GM19455 (cell line): ENCODE data around the gene TMEM229B.

ENCODE experiments used
- ATAC-seq: cut with Tn5 transposase; IDR thresholded peaks from one replicate; pipeline ENCODE4 v1.9.1; 2021; ENCODE audit not compliant: unreplicated experiment

Gene TMEM229B

DNA sequence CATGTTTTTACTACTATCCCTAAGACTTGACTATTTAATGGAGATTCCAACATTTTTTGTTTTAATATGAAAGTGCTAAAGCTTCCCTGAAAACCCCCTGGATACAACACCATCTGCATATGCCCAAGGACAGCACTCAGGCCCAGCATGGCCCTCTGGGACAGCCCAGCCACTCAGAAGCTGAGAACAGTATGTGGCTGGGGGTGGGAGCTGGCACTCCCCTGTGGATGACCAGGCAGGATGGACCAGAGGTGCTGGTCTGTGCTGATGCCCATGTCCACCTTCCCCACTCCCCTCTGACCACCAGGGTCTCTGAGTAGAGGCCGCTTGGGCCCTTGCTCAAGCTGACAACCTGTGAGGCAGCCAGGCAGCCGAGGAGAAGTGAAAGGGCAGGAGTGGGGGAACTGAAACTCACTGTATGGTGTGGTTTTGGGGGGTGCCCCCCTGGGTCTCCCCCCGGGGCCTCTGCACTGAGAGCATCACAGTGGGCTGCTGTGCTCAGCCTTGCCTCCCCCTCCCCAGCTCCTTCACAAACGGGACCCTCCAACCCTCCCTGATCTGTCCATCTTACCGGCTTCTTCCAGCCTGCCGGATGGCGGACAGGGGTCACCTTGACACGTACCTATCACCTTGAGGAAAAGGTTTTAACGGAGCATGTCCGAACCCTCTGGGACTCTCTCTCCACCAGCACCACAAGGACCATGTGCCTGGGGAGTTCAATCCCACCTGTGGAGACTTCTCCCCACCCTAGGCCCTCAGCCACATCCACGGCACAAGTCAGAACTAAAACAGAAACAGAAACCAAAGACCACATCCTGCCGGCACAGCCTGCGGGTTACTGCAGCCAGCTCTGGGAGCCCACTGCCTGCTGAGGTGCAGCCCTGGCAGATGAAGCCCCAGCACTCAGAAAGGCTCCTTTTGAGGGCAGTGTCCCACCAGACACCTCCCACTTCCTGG is at the start of gene TMEM229B:
TMEM229B (minus strand) TSS at position 785 of the 957 bp plus-strand sequence. CDS start 14,798 bp downstream, outside the sequence.
- peak; percentile 92 for ATAC-seq

DNA sequence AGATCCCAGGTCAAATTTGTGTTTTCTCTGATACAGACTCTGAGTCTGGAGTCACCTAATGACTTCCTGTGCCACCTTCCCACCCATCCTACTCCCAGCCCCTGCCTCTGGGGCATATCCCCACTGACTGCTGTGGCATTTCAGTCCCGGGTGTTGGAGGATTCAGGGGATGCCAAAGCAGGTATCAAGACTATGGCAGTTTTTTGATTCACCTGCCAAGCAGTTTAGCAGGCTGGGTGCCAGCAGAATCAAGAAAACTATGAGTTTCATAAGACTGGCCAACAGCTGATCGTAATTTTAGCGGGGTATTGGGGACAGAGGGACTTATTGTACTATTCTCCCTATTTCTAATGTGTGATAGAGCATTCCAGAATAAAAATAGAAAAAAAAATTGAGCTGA is 49.2 kb upstream of the TMEM229B start:
- ATAC-seq: no peak

DNA sequence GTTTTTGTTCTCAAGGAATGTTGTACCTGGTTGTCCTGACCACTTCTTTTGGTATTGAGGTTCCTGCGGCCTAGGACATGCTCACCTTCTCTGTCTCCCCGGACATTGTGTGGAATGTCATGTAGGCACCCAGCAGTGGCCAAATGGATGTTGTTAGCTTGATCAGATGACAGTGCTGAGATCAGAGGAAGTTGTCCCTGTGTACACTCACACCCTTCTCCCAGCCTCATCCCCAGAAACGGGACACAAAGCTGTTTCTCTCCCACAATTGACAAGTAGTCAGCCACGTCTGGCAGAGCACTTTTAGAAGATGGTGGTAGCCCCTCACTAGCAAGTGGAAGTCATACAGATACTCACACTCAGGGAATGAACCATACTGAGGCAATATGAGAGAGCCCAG is 47.6 kb upstream of the TMEM229B start:
- no peak for ATAC-seq

DNA sequence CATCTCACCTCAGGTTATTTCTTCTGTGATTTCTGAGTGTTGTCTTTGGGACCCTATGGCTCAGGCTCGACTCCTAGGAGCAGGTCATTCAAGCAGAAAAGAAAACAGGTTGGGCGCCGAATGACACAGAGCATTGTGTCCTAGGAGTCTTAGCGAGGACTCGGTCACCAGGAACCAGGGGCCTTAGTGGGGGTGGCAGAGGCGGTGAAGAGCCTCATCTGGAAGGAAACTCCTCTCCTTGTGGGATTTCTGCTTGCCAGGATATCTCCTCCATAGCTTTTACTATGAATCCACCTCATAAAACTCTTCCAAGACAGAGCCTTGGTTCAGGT is 45.2 kb upstream of the TMEM229B start:
- no peak for ATAC-seq

DNA sequence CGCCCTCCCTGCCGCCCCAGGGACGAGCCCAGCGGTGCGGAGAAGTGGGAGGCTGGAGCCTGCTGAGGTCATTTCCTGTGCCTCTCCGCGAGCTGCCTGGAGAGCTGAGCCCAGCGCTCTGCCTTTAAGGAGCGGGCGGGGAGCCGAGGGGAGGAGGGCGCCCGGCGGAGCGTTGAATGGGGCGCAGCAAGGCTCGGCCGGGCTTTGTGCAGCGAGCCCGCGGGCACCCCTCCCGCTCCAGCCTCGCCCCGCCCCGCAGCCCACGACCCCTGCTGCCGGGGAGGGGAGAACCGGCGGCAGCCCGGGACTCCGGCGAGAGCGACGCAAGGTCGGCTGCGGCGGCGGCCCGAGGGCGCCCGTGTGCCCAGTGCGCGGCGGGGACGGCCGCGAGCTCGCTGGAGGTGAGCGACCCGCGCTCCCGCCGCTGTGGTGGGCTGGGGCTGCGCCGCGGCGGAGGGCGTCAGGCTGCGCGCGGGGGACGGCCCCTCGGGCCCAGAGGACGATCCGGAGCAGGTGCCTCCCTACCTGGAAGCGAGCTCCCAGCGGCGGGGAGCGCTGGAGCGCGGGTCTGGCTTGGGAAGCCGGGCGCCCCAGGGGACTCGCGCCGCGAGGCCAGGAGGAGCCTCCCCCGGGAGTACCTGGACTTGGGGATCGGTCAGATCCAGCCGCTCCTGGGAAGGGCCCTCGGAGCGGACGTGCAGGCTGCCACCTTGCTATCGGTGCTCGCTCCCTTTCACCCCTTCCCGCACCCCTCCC is 44.7 kb upstream of the TMEM229B start, which contains the start of gene PLEKHH1:
PLEKHH1 (plus strand) TSS at position 293 of the 756 bp plus-strand sequence. CDS start 8,578 bp downstream, outside the sequence.
- ATAC-seq: no peak

DNA sequence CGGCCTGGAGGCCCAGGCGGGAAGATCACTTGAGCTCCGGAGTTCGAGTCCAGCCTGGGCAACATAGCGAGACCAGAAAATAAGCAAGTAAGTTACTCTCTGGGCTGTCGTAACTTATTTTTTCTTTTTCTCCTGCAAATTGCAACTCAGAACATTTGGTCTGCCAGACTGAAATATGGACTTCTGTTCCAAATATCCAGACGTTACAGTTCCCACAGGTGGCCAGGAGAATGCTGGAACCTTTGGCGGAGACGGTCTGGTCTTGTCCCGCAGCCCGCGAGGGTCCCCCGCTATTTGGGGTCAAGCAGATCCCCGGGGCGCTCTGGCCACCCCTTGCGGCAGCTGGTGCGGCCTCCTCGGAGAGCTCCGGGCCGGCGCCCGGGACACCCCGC is 44.1 kb upstream of the TMEM229B start:
- ATAC-seq: no peak

DNA sequence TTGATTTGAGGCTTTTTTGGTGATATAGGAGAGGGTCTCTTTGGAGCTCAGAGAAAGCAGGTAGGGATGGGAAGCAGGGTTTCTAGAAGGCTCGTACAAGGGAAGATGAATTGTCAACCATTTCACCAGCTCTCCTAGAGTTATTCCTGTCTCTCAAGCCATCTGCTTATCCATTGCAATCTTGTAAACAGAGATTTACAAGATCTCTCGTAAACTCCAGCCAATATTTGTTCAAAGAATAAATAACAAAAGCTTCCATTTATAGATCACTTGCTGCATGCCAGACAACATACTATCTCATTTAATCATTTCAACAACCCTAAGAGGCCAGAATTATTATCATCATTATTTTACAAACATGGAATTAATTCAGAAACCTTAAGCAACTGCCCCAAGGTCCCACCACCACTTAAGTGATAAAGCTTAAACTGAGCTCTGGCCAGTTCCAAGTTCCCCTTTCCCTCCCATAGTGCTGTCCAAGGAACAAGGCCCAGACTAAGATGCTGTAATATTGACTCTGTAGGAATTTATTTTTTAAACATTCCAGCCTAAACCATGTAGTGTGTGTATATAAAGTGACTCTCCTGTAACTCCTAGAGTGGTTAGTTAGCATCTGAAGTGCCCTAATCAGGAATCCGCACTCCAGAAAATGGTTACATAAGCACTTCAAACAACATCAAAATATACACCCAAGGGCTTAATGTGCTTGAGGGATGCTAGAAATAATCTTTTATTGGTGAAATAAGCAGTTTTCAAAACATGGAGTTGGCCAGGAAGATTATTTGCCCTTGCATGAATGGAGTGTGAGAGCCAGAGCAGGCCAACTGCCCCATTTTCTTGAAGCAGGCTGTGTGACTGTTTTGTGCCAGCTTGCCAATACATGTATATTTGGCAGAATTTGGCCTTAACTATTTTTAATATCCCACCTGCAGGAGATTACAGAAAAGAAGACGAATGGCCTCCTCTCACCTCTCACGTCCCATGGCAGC is 41.7 kb upstream of the TMEM229B start:
- no peak for ATAC-seq

DNA sequence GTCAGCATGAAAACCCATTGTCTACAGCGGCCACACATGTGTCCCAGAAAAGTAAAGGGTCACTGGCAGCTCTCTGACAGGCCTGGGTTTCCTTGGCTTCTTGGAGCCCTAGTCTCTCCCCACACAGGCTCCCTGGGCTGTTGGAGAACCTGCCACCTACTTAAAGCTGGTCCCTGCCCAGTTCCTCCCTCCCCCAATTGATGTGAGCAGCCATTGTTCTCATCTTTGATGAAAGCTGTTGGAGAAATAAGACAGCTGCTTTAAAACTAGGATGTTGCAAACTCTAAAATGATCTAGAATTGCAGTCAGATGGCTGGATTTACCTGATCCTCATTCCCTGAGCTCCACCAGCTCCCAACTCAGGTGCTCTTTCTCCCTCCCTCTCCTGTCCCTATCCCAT is 39.8 kb upstream of the TMEM229B start:
- ATAC-seq: no peak

DNA sequence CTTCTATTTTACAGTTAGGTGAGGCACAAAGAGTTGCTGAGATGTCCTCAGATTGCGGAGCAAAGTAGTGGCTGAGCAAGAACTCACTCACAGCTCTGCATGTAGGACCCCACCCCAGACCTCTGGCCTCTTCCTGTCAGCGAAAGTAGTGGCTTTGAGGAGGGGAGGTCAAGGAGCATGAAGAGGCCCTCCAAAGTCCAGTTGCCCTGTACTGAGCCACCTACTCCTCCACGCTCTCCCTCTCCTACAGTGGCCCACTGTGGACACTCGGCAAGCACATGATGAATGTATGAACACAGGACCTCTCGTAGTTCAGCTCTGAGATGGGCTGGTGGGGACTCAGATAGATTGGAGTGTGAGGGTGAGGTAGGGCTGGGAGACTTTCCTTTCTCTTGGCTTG is 39.2 kb upstream of the TMEM229B start:
- ATAC-seq: no peak

DNA sequence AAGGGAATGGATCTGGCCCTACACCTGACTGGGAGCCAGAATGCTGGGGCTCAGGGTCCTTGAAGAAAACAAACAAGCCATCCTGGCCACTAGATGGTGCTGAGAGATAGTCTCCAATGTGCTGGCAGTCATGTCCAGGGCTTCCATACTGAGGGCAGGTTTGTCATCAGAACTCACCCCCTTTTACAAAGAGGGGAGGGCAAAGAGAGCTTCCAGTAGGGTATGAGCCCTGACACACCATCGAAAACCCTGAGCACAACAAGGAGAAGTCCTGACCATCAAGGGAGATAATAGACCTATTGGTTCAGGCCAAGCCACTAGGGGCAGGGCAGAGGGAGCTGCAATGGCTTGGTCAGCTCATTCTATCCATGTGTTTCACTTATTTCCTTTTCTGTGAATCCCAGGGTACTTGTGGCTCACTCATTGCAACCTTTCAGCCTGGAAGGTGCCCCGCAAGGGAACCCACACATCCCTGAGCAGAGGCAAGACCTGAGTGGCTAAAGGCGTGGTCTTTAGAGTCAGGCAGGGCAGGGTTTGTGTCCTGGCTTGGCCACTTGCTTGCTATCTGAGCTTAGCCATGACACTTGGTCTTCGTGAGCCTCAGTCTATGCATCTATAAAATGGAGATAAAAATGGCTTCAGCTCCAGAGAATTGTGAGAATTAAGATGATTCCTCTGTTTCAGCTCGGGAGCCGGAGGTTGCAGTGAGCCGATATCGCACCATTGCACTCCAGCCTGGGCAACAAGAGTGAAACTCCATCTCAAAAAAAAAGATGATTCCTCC is 38.3 kb upstream of the TMEM229B start:
- ATAC-seq: no peak

DNA sequence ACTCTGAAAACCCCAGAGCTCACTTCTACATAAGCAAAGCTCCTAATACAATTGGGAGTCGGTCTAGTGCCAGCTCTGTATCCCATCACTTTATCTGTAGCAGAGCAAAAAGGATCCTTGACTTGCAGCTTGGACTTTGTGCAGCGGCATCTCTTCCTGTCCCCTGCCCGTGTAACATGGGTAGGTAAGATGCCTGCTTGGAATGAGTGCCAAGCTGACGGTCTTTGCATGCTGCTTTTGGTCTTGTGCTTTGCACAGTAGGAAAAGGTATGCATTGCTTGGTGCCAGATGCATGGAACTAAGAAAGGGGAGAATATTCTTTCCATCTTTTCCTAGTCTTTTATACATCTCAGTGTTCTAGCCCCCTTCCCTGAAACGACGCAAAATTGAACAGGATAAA is 37.7 kb upstream of the TMEM229B start:
- ATAC-seq: no peak

DNA sequence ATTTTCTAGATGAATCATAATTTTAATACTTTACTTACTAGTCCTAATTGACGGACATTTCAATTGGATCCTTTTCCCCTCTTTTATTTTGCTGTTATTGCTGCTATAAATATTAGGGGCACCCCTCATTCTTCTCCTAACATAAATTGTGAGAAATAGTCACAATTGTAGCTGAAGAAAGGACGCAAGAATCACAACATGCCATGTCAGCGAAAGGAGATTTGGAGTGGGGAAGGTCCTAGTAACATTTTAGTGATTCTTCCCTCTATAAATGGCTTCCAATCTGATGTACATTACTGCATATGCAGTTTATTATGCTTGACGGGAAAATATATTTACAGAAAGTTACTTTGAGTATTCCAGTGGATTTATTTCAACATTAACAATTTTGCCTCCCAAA is 36.9 kb upstream of the TMEM229B start:
- ATAC-seq: no peak

DNA sequence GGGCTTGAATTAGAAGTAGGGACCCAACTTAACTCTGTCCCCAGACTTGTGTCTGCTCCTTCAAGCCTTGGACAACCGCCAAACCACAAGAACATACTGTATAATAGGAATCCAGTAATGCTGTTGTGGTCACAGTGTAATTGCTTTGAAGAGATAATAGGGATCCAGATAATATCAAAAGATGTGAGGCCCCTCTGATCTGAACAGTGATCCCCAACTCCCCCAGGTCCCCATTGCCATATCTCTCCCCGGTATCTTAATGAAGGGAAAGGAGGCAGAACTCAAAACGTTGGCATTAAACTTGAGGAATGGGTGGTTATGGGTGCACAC is 36.1 kb upstream of the TMEM229B start:
- no peak for ATAC-seq

DNA sequence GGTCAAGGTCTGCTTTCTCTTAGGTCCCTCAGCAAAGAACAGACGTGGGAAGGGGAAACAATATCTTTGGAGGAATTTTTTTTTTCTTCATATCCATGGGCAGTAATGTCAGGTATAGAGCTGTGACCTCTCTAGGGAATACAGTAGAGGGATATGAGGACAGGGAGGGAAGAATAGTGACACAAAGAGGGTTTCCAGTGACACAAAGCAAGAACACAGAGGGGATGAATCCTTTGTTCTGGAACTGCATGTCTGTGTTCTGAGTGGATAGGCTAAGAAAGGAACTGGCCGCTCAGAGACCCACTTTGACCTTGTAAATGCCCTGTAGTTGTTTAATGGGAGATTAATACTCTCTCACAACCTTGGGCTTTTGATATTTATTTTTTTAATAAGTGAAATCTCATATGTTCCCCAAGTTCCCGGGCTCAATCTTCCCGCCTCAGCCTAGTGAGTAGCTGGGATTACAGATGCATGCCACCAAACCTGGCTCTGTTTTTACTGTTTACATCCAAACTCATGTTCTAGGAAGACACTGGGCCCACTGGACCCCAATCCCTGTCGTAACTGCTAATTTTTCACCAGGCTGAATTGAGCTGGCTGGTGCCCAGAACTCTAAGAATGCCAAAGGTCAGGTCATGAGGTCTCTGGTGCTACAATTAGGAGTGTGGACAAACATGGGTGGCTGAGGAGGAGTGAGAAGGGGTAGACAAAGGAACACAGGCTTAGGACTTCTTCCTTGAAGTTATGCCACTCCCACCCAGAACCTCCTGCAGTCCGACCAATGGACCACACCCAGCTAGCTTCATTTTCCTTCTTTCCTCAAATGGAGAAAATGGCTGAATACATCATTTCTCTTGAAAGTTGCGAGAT is 35.5 kb upstream of the TMEM229B start:
- no peak for ATAC-seq

DNA sequence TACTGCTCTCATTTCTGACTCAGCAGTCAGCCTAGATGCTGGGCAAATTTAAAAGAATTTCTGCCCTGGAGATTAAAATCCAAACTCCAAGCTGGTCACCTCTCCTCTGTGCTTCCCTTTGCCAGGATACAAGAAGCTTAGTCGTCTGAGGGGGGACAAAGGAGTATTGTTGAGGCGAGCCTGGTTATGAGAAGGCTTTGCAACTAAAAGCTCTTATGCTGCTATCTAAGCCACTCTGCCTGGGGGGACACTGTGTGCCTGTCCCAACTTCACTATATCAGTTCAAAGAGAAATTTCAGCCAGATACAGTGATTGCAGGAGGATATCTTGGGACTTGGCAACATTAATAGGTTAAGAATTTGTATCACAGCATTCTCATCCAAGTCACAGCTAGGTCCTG is 33.7 kb upstream of the TMEM229B start:
- no peak for ATAC-seq

DNA sequence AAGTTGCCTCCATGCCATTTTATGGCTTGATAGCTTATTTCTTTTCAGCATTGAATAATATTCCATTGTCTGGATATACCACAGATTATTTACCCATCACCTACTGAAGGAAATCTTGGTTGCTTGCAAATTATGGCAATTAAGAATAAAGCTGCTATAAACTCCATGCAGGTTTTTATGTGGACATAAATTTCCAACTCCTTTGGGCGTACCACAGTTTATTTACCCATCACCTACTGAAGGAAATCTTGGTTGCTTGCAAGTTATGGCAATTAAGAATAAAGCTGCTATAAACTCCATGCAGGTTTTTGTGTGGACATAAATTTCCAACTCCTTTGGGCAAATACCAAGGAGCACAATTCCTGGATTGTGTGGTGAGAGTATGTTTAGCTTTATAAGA is 32.0 kb upstream of the TMEM229B start:
- ATAC-seq: no peak

DNA sequence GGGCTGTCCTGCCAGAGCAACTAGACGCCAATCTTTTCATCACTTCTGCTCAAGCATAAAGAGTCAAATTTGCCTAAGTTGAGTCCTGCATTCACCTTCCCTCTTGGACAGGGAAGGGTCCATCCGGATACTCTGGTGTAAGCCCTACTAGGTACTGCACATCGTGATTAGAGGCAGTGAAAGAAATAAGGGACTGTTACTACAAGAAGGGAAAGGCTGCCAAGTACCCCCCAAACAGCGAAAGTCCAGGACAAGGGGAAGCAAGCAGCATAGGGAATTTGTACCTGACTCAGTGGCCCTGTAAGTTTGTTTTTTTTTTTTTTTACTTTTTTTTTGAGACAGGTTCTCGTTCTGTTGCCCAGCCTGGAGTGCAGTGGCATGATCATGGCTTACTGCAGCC is 30.9 kb upstream of the TMEM229B start:
- no peak for ATAC-seq

DNA sequence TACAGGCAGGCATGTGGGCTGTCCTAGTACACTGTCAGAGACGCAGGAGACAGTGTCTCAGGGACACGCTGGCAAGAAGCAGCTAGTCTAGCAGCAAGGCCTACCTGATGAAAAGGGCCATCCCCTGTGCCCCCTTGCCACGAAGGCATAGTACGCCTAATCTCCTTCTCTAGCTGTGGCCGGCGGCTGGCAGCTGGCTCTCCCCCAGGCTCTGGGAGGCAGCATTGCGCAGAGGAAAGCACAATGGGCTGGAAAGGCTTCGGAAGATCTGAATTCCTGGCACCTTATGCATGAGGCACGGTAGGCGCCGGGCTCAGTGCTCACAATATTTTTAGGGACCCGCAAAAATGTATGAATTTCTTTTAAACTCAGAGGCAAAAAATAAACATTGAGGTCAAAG is 28.6 kb upstream of the TMEM229B start:
- no peak for ATAC-seq

DNA sequence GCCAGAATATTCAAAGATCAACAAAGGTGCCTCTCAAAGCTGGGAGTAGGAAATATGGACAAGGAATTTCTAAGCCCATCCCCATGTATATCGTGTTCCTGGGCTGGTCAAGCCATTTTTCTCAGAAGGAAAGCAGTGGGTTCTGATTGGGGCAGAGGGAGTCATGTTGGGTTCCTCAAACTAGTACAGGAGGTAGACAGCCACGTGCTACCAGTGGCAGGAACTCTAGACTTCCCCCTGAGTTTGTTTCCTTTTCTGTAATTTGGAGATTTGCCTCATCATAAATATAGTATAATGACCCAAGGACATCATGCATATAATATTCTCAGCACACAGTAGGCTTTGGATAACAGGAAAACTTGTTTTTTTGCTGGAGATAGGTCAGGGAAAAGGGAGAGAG is 28.2 kb upstream of the TMEM229B start:
- ATAC-seq: no peak
